ENCODE results near the gene DUSP6.

Gene DUSP6

GRCh38 chr12:89373763-89374572 is 21.7 kb upstream of the DUSP6 start:
- no peak for DNase-seq

- DNase-seq: no peak
Observed at GRCh38 chr12:89372584-89373370, 20.5 kb upstream of the DUSP6 start.

GRCh38 chr12:89370850-89371249 is 18.5 kb upstream of the DUSP6 start:
- DNase-seq: no peak

- no peak for DNase-seq
Observed at GRCh38 chr12:89370421-89370831, 18.1 kb upstream of the DUSP6 start.

GRCh38 chr12:89369166-89369565 is 16.9 kb upstream of the DUSP6 start:
- no peak for DNase-seq

- DNase-seq: no peak
Observed at GRCh38 chr12:89368391-89368790, 16.1 kb upstream of the DUSP6 start.

GRCh38 chr12:89366676-89367364 is 14.5 kb upstream of the DUSP6 start:
- DNase-seq: no peak

- DNase-seq: no peak
Observed at GRCh38 chr12:89364631-89365030, 12.3 kb upstream of the DUSP6 start.

- no peak for DNase-seq
Observed at GRCh38 chr12:89364058-89364457, 11.8 kb upstream of the DUSP6 start.

- no peak for DNase-seq
Observed at GRCh38 chr12:89363582-89363981, 11.3 kb upstream of the DUSP6 start.

- DNase-seq: no peak
Observed at GRCh38 chr12:89363084-89363483, 10.8 kb upstream of the DUSP6 start.

GRCh38 chr12:89359615-89360014 is 7.3 kb upstream of the DUSP6 start:
- DNase-seq: no peak

GRCh38 chr12:89358805-89359204 is 6.5 kb upstream of the DUSP6 start:
- no peak for DNase-seq

GRCh38 chr12:89357297-89357730 is 5.0 kb upstream of the DUSP6 start:
- no peak for DNase-seq

- no peak for DNase-seq
Observed at GRCh38 chr12:89356069-89356665, 3.9 kb upstream of the DUSP6 start.

- no peak for DNase-seq
Observed at GRCh38 chr12:89355243-89356068, 3.2 kb upstream of the DUSP6 start.

- DNase-seq: no peak
Observed at GRCh38 chr12:89354612-89355067, 2.3 kb upstream of the DUSP6 start.

- DNase-seq: peak; percentile 88
Observed at GRCh38 chr12:89353823-89354611, 1.7 kb upstream of the DUSP6 start.

GRCh38 chr12:89353188-89353822 is 1.0 kb upstream of the DUSP6 start:
- peak; percentile 80 for DNase-seq

- DNase-seq: no peak
Observed at GRCh38 chr12:89352242-89352491, 134 bp downstream of the DUSP6 start.
